ENCODE measurements around the gene RNF212. TPM values are rescaled to one million over a fixed set of nuclear protein-coding genes. Genes with fewer than 3 reads are reported as not detected.

The RNF212 gene
- total and polyA plus RNA-seq, 9 of the 15 experiments (the other 6 are each of a cell fraction or from before 2014, with no cell fraction given) = 0.04 TPM; not detected in 8

DNA sequence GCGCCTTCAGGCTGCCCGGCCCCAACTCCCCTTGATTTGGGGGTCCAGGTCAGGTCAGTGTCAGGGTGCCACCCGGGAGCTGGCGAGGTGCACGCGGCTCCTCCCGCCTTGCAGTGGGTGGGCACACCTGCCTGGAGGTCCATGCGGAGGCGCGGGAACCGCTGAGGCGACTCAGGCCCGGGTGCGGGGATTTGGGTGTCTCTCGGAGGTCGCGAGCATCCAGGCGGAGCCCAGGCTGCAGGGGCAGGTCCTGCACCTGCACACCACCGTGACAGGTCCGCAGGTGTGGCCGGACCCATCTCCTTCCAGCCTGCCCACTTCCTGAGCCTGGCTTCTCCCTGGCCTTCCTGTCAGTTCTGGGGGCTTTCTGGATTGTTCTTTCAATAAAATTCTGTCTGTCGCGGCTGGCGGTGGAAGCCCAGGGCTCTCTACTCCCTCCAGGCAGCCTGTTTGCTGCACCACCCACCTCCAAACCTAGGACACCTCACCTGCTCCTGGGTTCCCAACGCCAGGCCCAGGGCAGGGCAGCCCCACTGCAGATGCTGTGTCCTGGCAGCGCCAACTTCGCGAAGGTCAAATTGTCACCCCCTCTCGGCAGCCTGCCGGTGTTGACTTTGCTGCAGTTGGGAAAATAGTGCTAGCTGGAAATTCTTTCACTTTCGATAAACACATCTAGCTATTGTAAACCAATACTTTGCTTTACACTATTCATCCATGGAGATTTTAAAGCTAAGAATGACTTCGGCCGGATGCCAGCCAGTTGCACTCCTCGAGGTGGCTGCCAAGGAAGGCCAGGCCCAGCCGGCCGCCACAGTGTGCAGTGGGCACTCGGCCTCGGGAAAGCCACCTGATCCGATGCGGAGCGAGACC lies 66.0 kb downstream of the RNF212 start:
- 54% methylated on average over 33 of the region's 41 CpGs for WGBS (ENCODE audit: insufficient coverage, low coverage, missing lambda C conversion rate)
- intact Hi-C loops (cut with micrococcal nuclease) = loop anchor here (10.0 kb wide), 1 partner anchor 53 kb away; the partner anchor contains the start of gene SLC26A1
- Histone ChIP-seq H2AFZ (ENCODE audit: low read depth, low read length) (no peak overlapping the region), H3K27ac (ENCODE audit: extremely low read depth, low read depth, low read length) (no peak overlapping the region), H3K4me2 (ENCODE audit: insufficient read depth, low read length) (no peak overlapping the region), H4K20me1 (replicated peaks; ENCODE audit: control insufficient read depth, insufficient read depth, low read length) (no peaks in the 10 kb centered on the region), H3K79me2 (ENCODE audit: control insufficient read depth, insufficient read depth, low read length) (no peaks in the 10 kb centered on the region), H3K27me3 (ENCODE audit: control insufficient read depth in 2 of 2, insufficient read depth in 2 of 2, low read length in 2 of 2) (peaks cover 19 to 42% of the 10 kb centered on the region in 2 experiments), H3K36me3 (ENCODE audit: control insufficient read depth, insufficient read depth, low read length) (no peaks in the 10 kb centered on the region), H3K4me1 (replicated peaks in 1 of 2; ENCODE audit: control insufficient read depth in 2 of 2, insufficient read depth in 2 of 2, low read length in 2 of 2) (peaks cover 18 to 65% of the 10 kb centered on the region in 2 experiments), H3K9ac (ENCODE audit: insufficient read depth in 1 of 2, low read depth in 2 of 2, low read length in 2 of 2) (peak overlapping the region in 1 of 2 experiments; percentile 33; a peak in 1 of 4 replicates), H3K9me3 (replicated peaks; ENCODE audit: control insufficient read depth, insufficient read depth, low read depth, low read length) (peaks cover 3% of the 10 kb centered on the region), H3K9me1 (ENCODE audit: control insufficient read depth, insufficient read depth, low read length) (no peaks in the 10 kb centered on the region), H3K4me3 (no peak overlapping the region)
- ATAC-seq (no peak), DNase-seq (ENCODE audit: extremely low read depth in 1 of 4, low spot score in 3 of 4) (no peak), FAIRE-seq (no peak)
- no peak for TF ChIP-seq NBN (IDR thresholded peaks at IDR 0.05; ENCODE audit: low read depth)
- no peak for TF ChIP-seq CREB1 (IDR thresholded peaks at IDR 0.05)
- no peak for TF ChIP-seq CREB1 (CRISPR knock-in tag; IDR thresholded peaks at IDR 0.05)
- no peak for TF ChIP-seq ZNF583 (CRISPR knock-in tag; IDR thresholded peaks at IDR 0.05)
- TF ChIP-seq ZFP36 (IDR thresholded peaks at IDR 0.05; ENCODE audit: low read depth, low read length, partially characterized antibody) = peak; percentile 80
- TF ChIP-seq POLR2G (IDR thresholded peaks at IDR 0.05; ENCODE audit: low read depth, low read length) = no peak
- TF ChIP-seq, protein P1, sequence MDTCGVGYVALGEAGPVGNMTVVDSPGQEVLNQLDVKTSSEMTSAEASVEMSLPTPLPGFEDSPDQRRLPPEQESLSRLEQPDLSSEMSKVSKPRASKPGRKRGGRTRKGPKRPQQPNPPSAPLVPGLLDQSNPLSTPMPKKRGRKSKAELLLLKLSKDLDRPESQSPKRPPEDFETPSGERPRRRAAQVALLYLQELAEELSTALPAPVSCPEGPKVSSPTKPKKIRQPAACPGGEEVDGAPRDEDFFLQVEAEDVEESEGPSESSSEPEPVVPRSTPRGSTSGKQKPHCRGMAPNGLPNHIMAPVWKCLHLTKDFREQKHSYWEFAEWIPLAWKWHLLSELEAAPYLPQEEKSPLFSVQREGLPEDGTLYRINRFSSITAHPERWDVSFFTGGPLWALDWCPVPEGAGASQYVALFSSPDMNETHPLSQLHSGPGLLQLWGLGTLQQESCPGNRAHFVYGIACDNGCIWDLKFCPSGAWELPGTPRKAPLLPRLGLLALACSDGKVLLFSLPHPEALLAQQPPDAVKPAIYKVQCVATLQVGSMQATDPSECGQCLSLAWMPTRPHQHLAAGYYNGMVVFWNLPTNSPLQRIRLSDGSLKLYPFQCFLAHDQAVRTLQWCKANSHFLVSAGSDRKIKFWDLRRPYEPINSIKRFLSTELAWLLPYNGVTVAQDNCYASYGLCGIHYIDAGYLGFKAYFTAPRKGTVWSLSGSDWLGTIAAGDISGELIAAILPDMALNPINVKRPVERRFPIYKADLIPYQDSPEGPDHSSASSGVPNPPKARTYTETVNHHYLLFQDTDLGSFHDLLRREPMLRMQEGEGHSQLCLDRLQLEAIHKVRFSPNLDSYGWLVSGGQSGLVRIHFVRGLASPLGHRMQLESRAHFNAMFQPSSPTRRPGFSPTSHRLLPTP (IDR thresholded peaks at IDR 0.05; ENCODE audit: borderline replicate concordance, extremely low read depth, insufficient read length) = no peak
- TF ChIP-seq, protein P2, sequence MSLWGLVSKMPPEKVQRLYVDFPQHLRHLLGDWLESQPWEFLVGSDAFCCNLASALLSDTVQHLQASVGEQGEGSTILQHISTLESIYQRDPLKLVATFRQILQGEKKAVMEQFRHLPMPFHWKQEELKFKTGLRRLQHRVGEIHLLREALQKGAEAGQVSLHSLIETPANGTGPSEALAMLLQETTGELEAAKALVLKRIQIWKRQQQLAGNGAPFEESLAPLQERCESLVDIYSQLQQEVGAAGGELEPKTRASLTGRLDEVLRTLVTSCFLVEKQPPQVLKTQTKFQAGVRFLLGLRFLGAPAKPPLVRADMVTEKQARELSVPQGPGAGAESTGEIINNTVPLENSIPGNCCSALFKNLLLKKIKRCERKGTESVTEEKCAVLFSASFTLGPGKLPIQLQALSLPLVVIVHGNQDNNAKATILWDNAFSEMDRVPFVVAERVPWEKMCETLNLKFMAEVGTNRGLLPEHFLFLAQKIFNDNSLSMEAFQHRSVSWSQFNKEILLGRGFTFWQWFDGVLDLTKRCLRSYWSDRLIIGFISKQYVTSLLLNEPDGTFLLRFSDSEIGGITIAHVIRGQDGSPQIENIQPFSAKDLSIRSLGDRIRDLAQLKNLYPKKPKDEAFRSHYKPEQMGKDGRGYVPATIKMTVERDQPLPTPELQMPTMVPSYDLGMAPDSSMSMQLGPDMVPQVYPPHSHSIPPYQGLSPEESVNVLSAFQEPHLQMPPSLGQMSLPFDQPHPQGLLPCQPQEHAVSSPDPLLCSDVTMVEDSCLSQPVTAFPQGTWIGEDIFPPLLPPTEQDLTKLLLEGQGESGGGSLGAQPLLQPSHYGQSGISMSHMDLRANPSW (CRISPR knock-in tag; IDR thresholded peaks at IDR 0.05) = no peak
- TF ChIP-seq, protein P3, sequence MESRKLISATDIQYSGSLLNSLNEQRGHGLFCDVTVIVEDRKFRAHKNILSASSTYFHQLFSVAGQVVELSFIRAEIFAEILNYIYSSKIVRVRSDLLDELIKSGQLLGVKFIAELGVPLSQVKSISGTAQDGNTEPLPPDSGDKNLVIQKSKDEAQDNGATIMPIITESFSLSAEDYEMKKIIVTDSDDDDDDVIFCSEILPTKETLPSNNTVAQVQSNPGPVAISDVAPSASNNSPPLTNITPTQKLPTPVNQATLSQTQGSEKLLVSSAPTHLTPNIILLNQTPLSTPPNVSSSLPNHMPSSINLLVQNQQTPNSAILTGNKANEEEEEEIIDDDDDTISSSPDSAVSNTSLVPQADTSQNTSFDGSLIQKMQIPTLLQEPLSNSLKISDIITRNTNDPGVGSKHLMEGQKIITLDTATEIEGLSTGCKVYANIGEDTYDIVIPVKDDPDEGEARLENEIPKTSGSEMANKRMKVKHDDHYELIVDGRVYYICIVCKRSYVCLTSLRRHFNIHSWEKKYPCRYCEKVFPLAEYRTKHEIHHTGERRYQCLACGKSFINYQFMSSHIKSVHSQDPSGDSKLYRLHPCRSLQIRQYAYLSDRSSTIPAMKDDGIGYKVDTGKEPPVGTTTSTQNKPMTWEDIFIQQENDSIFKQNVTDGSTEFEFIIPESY (CRISPR knock-in tag; IDR thresholded peaks at IDR 0.05) = peak; percentile 83
- in situ Hi-C loops (cut with MboI) = no loop called here
- POLR2A ChIA-PET = interaction anchor here (0.6 kb wide), 1 partner anchor 181 kb away, joined by 3 read pairs; no protein-coding TSS in a partner anchor
- no TSS peak for BruUV-seq (replicated peaks)
- CTCF ChIA-PET (ENCODE audit: low intra/inter-chr PET ratio) = no interaction called here

Measured in K562 (cell line).